K562 (cell line): ENCODE results near the gene UAP1. TPM values are rescaled to one million over a fixed set of nuclear protein-coding genes. Genes with fewer than 3 reads are reported as not detected.

Source experiments
- EWSR1 ChIP-seq: fragments of 450-650 bp; IDR thresholded peaks from 2 replicates; pipeline ENCODE4 v1.6.1; 2018; ENCODE audit warnings: borderline replicate concordance, mild to moderate bottlenecking, low read depth, moderate library complexity; ENCODE audit not compliant: partially characterized antibody
- polyA plus RNA-seq, 8 experiments: library from polyadenylated mRNA; depleted of rRNA in 4 of 8; stranded (reverse) in 5 of 8; unstranded in 3 of 8; fragments of >200 nt; fragmentation: Nextera tagmentation in 2 of 8; fragmentation: Illumina TruSeq in 1 of 8; extraction: Ambion mirVana in 2 of 8; extraction: Trizol in 1 of 8; gene quantifications; 2 replicates each; pipeline versions ENCODE4 v1.2.1 to v1.2.3, GENCODE V29; 2011 to 2014; ENCODE audit warnings: inconsistent platforms in 1 of 8, missing spikeins in 1 of 8
- total RNA-seq, 7 experiments: library from RNA; depleted of rRNA in 6 of 7; stranded (reverse); fragments of >200 nt in 6 of 7; fragmentation: Illumina TruSeq in 2 of 7; extraction: Trizol in 2 of 7; gene quantifications; 2 replicates each; pipeline versions ENCODE4 v1.2.1 to v1.2.3, GENCODE V29; 2011 to 2021; ENCODE audit warnings: low replicate concordance in 1 of 7
- TF ChIP-seq, protein P1 (sequence below): fragments of 450-650 bp; IDR thresholded peaks from 2 replicates; pipeline ENCODE4 v1.6.1; 2016; ENCODE audit warnings: mild to moderate bottlenecking, moderate library complexity

Gene UAP1
- total and polyA plus RNA-seq, 9 of the 15 experiments (the other 6 are each of a cell fraction or from before 2014, with no cell fraction given): 182 to 317 (median 213) TPM

DNA sequence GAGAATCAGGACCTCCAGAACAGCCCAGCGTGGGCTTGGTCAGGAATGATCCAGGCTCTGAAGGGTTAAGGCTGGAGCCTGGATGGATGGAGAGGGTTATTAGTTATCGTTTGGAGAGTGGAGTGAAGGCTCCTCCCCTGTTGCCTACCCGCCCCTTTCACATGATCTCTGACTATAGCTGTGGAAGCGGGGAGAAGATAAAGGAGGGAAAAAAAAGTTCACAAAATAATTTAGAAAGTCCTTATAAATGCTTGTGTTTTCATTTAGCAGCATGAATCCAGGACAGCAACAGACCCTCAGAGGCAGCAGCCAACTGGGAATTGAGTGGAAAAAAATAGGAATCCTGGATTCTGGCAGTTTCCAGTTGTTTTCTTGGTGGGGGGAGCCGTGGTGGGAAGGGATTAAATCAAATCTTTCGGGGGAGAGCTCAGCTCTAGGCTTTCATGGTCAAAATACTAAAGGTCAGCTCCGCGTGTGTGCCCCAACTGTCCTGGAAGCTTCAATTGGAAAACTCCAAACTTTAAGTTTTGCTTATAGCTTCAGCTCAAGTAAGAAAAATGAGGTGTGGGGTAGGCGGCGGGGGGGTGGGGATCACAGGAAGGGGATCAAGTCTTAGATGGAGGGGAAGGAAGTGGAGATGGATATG is 70.1 kb downstream of the UAP1 start (continued):
- TF ChIP-seq, protein P1, sequence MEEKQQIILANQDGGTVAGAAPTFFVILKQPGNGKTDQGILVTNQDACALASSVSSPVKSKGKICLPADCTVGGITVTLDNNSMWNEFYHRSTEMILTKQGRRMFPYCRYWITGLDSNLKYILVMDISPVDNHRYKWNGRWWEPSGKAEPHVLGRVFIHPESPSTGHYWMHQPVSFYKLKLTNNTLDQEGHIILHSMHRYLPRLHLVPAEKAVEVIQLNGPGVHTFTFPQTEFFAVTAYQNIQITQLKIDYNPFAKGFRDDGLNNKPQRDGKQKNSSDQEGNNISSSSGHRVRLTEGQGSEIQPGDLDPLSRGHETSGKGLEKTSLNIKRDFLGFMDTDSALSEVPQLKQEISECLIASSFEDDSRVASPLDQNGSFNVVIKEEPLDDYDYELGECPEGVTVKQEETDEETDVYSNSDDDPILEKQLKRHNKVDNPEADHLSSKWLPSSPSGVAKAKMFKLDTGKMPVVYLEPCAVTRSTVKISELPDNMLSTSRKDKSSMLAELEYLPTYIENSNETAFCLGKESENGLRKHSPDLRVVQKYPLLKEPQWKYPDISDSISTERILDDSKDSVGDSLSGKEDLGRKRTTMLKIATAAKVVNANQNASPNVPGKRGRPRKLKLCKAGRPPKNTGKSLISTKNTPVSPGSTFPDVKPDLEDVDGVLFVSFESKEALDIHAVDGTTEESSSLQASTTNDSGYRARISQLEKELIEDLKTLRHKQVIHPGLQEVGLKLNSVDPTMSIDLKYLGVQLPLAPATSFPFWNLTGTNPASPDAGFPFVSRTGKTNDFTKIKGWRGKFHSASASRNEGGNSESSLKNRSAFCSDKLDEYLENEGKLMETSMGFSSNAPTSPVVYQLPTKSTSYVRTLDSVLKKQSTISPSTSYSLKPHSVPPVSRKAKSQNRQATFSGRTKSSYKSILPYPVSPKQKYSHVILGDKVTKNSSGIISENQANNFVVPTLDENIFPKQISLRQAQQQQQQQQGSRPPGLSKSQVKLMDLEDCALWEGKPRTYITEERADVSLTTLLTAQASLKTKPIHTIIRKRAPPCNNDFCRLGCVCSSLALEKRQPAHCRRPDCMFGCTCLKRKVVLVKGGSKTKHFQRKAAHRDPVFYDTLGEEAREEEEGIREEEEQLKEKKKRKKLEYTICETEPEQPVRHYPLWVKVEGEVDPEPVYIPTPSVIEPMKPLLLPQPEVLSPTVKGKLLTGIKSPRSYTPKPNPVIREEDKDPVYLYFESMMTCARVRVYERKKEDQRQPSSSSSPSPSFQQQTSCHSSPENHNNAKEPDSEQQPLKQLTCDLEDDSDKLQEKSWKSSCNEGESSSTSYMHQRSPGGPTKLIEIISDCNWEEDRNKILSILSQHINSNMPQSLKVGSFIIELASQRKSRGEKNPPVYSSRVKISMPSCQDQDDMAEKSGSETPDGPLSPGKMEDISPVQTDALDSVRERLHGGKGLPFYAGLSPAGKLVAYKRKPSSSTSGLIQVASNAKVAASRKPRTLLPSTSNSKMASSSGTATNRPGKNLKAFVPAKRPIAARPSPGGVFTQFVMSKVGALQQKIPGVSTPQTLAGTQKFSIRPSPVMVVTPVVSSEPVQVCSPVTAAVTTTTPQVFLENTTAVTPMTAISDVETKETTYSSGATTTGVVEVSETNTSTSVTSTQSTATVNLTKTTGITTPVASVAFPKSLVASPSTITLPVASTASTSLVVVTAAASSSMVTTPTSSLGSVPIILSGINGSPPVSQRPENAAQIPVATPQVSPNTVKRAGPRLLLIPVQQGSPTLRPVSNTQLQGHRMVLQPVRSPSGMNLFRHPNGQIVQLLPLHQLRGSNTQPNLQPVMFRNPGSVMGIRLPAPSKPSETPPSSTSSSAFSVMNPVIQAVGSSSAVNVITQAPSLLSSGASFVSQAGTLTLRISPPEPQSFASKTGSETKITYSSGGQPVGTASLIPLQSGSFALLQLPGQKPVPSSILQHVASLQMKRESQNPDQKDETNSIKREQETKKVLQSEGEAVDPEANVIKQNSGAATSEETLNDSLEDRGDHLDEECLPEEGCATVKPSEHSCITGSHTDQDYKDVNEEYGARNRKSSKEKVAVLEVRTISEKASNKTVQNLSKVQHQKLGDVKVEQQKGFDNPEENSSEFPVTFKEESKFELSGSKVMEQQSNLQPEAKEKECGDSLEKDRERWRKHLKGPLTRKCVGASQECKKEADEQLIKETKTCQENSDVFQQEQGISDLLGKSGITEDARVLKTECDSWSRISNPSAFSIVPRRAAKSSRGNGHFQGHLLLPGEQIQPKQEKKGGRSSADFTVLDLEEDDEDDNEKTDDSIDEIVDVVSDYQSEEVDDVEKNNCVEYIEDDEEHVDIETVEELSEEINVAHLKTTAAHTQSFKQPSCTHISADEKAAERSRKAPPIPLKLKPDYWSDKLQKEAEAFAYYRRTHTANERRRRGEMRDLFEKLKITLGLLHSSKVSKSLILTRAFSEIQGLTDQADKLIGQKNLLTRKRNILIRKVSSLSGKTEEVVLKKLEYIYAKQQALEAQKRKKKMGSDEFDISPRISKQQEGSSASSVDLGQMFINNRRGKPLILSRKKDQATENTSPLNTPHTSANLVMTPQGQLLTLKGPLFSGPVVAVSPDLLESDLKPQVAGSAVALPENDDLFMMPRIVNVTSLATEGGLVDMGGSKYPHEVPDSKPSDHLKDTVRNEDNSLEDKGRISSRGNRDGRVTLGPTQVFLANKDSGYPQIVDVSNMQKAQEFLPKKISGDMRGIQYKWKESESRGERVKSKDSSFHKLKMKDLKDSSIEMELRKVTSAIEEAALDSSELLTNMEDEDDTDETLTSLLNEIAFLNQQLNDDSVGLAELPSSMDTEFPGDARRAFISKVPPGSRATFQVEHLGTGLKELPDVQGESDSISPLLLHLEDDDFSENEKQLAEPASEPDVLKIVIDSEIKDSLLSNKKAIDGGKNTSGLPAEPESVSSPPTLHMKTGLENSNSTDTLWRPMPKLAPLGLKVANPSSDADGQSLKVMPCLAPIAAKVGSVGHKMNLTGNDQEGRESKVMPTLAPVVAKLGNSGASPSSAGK: 0 out of 2 replicates have a peak, but pooled peaks have one; percentile 8
- no peak for TF ChIP-seq EWSR1
- TF ChIP-seq, all 486 proteins: peak for 26
